ACC112 (cell line): Measurements from ENCODE around the gene SFRP2.

Source experiments
- H2AFZ ChIP-seq: fragments of 200-600 bp; sonication (generic); one replicate; pipeline ENCODE4 v1.6.0; 2017; ENCODE audit warnings: antibody characterized with exemption, low read length; ENCODE audit not compliant: unreplicated experiment
- H3K27ac ChIP-seq: fragments of 200-600 bp; sonication (generic); 2 replicates; pipeline ENCODE4 v1.5.1; 2014; ENCODE audit warnings: low read depth, mild to moderate bottlenecking, antibody characterized with exemption, low read length, moderate library complexity
- H3K27me3 ChIP-seq: fragments of 200-600 bp; sonication (generic); 2 replicates; pipeline ENCODE4 v1.6.1; 2014; ENCODE audit warnings: mild to moderate bottlenecking, antibody characterized with exemption, low read length, moderate library complexity, mixed read lengths; ENCODE audit not compliant: insufficient read depth
- H3K36me3 ChIP-seq: fragments of 200-600 bp; sonication (generic); 2 replicates; pipeline ENCODE4 v1.6.1; 2016; ENCODE audit warnings: mild to moderate bottlenecking, antibody characterized with exemption, low read length, moderate library complexity, mixed read lengths; ENCODE audit not compliant: insufficient read depth
- H3K4me1 ChIP-seq: fragments of 200-600 bp; sonication (generic); one replicate; pipeline ENCODE4 v1.6.1; 2016; ENCODE audit warnings: low read length, mixed read lengths; ENCODE audit not compliant: insufficient read depth, unreplicated experiment, control insufficient read depth
- H3K4me3 ChIP-seq: fragments of 200-600 bp; sonication (generic); 2 replicates; pipeline ENCODE4 v1.5.1; 2014; ENCODE audit warnings: mild to moderate bottlenecking, low read depth, low read length
- H3K79me2 ChIP-seq: fragments of 200-600 bp; sonication (generic); one replicate; pipeline ENCODE4 v1.6.0; 2016; ENCODE audit warnings: low read length; ENCODE audit not compliant: control insufficient read depth, unreplicated experiment, insufficient read depth

SFRP2 gene

DNA sequence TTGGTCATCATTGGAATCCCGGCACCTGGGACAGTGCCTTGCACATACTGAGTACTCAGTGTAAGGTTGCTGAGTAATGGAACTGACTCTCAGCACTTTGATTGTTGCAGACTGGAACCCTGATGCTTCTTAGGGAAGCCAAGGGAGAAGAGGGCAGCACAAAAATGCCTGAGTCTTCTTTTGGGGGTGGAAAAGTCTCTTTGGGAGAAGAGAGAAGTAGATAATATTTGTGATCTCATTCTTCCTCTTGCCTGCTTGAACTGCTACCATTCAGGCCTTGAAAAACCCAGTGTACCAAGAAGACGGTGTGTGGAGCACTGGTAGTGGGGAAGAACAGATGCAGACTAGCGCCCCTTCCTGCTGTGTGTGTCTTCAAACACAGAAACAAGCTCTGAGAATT lies 12.3 kb downstream of the SFRP2 start:
- Histone ChIP-seq H3K4me3 (no peak overlapping the region), H3K4me1 (peaks cover 5% of the 10 kb centered on the region), H3K27ac (no peak overlapping the region), H3K79me2 (no peaks in the 10 kb centered on the region), H3K27me3 (no peaks in the 10 kb centered on the region; the same call in 1 of the 2 replicates), H2AFZ (no peak overlapping the region), H3K36me3 (no peaks in the 10 kb centered on the region)

DNA sequence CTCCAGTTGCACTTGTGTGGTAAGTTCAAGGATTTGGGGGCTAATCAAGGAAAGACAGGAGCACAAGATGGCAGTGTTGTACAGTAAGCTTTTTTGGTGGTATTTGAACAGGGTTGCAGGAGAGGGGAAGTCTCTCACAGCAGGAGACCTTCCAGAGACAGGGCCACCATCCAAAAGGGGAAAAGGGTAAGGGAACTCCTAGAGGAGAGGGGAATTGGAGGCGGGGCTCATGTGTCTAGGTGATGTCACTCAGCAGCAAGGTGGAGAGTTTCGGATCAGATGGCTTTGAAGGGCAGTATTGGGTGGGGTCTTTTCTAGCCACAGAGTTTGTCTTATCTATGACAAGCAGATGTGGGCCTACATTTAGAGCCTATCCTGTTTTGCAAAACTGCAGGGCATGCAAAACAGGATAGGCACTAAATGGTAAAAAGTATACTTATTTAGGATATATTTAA lies 15.6 kb downstream of the SFRP2 start:
- Histone ChIP-seq H3K27me3 (no peaks in the 10 kb centered on the region; the same call in 1 of the 2 replicates), H3K4me3 (no peak overlapping the region), H3K27ac (no peak overlapping the region), H2AFZ (no peak overlapping the region), H3K36me3 (no peaks in the 10 kb centered on the region), H3K4me1 (peaks cover 2% of the 10 kb centered on the region), H3K79me2 (no peaks in the 10 kb centered on the region)

DNA sequence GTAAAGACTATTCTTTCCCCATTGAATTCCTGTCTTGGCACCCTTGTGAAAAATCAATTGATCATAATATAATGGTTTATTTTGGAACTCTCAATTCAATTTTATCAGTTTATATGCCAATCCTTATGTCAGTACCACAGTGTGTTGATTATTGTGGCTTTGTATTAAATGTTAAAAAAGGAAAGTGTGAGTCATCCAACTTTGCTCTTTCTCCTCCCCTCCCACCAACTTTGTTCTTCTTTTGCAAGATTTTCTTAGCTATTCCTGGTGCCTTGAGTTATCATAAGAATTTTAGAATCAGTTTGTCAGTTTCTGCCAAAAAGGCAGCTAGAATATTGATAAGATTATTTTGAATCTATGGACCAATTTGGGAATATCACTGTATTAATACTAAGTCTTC lies 17.8 kb downstream of the SFRP2 start:
- H3K27me3 ChIP-seq, result no peaks in the 10 kb centered on the region; the same call in 1 of the 2 replicates
- no peak overlapping the region for H2AFZ ChIP-seq
- H3K27ac ChIP-seq, result no peak overlapping the region
- no peaks in the 10 kb centered on the region for H3K36me3 ChIP-seq
- no peak overlapping the region for H3K4me3 ChIP-seq
- no peaks in the 10 kb centered on the region for H3K79me2 ChIP-seq
- H3K4me1 ChIP-seq, result no peaks in the 10 kb centered on the region

DNA sequence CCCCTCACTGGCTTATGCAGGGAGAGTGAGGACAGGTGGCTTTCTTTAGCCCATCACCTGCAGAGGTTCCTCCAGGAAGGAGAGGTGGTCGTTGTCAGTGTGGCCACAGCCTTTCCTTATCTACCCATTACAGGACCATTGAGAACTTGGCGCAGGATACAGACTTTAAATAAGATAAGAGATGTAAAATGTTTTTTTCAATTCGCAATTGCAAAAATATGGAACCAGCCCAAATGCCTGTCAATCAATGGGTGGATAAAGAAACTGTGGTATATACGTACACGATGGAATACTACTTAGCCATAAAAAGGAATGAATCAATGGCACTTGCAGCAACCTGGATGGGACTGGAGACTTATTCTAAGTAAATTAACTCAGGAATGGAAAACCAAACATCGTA lies 22.1 kb downstream of the SFRP2 start:
- no peak overlapping the region for H3K27ac ChIP-seq
- no peaks in the 10 kb centered on the region for H3K36me3 ChIP-seq

DNA sequence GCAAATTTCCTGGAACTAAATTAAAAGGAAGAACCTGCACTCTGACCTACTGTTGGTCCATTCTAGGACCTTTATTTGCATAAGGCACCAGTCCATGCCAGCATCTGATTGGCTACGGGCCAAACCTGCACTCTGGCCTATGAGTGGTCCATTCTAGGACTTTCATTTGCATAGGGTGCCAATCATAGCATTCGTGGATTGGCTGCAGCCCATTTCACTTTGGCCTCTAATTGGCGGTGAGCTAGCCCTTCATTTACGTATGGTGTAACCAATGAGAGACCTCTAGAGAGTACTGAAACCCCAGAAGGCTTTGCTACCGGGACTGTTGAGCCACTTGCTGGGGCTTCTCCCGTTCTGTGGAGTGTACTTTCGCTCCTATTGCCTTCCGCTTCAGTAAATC lies 23.0 kb downstream of the SFRP2 start:
- Histone ChIP-seq H3K27me3 (peaks cover 7% of the 10 kb centered on the region; the same call in 1 of the 2 replicates), H3K27ac (no peak overlapping the region), H3K36me3 (no peaks in the 10 kb centered on the region), H3K4me1 (no peaks in the 10 kb centered on the region), H3K79me2 (no peaks in the 10 kb centered on the region), H3K4me3 (no peak overlapping the region), H2AFZ (no peak overlapping the region)

More for the DNA sequence above, 22.1 kb downstream of the SFRP2 start:
- H3K79me2 ChIP-seq, result no peaks in the 10 kb centered on the region
- H3K4me3 ChIP-seq, result no peak overlapping the region
- H2AFZ ChIP-seq, result no peak overlapping the region
- no peaks in the 10 kb centered on the region for H3K4me1 ChIP-seq
- H3K27me3 ChIP-seq, result no peaks in the 10 kb centered on the region

DNA sequence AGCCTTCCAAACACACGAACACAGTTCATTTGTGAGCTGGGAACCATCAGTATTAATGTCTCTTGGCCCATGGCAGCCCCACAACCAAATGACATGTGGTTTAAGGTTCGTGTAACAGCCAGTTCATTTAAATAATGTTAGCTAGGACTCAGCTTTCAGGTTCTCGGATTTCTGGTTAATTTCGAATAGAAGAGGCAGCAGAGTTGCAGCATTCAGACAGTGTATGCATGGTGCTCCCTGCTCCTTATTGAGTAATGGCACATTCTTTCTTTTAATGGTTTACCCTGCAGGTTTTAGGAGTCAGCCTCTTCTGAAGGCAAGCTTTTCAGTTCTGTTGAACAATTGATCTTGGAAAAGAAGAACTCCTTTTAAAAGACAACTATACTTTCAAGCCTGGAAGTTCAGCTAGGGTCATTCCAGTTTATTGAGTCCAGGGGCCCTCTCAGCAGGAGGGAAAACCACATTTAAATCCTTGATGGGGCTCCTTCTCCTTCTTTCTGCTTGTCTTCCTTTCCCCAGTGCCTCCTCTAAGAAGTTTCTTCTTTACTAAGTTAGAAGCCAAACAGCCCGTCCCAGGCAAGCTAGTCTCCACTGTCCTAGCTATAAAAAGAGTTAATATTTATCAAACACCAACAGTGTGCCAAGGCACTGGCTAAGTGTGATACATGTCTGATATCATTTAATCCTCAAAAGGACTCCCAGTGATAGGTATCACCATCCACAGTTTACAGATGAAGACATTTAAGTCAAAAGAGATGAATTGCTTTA lies 24.1 kb downstream of the SFRP2 start:
- Histone ChIP-seq H3K79me2 (no peaks in the 10 kb centered on the region), H3K27me3 (peaks cover 10% of the 10 kb centered on the region; the same call in 1 of the 2 replicates), H3K4me3 (no peak overlapping the region), H3K4me1 (no peaks in the 10 kb centered on the region), H3K27ac (no peak overlapping the region), H3K36me3 (no peaks in the 10 kb centered on the region), H2AFZ (no peak overlapping the region)

DNA sequence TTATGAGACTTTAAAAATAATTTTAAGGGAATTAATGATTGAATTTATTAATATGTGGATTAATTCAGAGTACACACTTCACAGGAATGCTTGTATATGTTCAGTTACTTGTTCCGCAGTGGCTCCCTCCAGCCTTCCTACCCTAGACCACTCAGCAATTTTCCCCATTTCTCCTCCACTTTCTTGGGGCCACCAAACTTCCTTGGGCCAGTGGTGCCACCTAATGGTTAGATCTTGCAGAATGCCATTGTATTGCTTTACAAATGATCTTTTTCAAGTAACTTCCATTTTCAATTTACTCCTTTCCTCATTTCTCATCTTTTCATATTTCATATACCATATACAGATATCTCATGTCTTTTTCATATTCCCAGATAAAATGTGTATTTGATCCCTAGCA lies 25.5 kb downstream of the SFRP2 start:
- Histone ChIP-seq H3K79me2 (no peaks in the 10 kb centered on the region), H2AFZ (no peak overlapping the region), H3K4me3 (no peak overlapping the region), H3K27me3 (peaks cover 23% of the 10 kb centered on the region), H3K36me3 (no peaks in the 10 kb centered on the region), H3K4me1 (no peaks in the 10 kb centered on the region), H3K27ac (no peak overlapping the region)

DNA sequence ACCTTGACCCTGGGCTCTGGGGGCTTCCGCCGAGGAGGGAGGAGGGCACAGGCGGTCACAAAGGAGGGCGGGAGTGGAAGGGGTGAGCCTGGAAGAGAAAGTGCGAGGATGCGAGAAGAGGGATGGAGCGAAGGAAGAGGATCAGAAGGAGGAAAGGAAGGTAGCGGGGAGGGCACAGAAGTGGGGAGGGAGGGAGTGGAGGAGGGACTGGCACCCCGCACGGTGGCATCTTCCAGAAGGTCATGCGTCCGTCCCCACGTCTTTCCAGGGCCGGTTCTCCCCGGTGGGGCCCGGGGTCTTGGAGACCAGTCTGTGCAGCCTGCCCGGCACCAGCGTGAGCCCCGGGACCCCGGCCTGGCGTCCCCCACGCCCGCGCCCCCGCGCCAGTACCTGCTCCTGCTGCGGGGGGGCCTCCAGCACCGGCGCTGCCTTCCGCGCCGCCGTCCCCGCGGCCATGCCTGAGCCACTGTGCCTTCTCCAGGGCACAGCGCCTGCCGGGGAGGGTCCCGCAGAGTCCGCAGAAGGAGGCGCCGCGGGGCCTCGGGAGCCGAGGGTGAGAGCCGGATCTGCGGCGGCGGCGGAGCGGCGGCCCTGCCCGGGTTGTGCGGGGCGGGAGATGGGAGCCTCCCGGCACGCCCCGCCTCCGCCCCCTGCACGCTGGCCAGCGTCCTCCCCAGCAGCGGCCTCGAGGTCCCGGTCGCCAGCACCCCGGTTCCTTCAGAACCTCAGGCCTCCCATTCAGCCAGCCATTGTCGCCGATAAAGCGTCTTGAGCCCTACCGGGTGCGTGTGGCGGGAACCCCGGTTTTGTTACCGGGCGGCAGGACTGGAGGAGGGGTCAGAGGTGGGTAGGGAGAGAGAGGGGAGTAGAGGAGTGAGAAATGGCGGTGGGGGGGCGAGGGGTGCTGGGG lies 29.2 kb downstream of the SFRP2 start, which contains the start of gene RNF175:
Gene RNF175, minus strand, starts transcription at position 618 of the 910 bp plus-strand sequence. Its CDS starts 162 bp downstream, at position 456.
- Histone ChIP-seq H3K79me2 (no peaks in the 10 kb centered on the region), H3K27me3 (peaks cover 27% of the 10 kb centered on the region), H2AFZ (peak within 1 kb of the TSS; percentile 86), H3K27ac (no peak within 1 kb of the TSS), H3K4me3 (peak within 1 kb of the TSS; percentile 78), H3K36me3 (no peaks in the 10 kb centered on the region), H3K4me1 (no peaks in the 10 kb centered on the region)

DNA sequence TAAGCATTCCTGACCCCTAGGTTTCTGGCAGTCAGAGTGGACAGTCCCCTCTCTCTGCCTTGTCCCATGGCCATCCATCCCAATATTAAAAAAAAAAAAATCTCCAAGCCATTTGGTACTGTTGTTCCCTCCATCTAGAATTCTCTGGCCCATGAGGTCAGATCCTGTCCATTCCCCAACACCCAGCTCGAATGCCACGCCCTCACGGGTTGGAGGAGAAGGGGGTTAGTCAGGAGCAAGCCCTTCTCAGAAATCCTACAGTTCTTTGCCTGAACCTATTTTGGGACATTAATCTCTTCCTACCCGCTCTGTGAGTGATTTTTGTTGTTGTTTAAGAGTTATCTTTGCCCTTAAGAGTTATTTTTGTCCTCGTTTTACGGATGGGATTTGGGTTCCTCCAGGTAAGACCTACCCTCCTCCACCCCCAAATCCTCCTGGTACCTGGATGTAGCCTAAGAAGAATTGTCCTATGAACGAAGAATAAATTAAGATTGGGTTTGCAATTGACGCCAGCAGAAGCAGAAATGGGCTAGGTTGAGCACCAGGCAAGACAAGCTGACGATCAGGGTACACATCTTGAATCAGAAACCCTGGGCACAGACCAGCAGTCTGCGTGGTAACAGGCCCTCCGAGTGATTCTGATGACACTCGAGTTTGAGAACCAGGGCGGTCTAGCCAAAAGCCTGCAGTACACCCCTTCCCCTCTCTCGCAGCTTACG lies 30.0 kb downstream of the SFRP2 start:
- Histone ChIP-seq H3K27me3 (peaks cover 27% of the 10 kb centered on the region), H3K79me2 (no peaks in the 10 kb centered on the region), H3K36me3 (no peaks in the 10 kb centered on the region), H3K27ac (no peak overlapping the region), H2AFZ (no peak overlapping the region), H3K4me1 (no peaks in the 10 kb centered on the region), H3K4me3 (peak overlapping the region; percentile 78)

DNA sequence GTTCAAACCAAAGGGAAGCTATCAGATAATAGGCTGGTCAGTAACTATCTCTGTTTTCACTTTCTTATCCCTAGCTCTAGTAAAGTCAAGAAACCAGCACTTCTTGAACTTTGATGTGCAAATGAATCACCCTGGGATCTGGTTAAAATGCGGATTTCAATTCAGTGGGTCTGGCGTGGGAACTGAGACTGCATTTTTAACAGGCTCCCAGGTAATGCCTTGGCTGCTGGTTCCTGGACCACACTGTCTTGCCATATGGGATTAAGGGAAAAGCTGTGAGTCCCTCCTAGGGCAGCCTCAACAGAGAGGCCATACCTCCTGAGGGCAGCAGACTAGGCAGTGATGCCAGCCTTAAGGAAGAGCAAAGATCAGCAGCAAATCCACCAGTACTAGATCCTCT lies 30.7 kb downstream of the SFRP2 start:
- Histone ChIP-seq H3K4me1 (no peaks in the 10 kb centered on the region), H3K27ac (no peak overlapping the region), H3K36me3 (no peaks in the 10 kb centered on the region), H2AFZ (no peak overlapping the region), H3K4me3 (no peak overlapping the region), H3K79me2 (no peaks in the 10 kb centered on the region), H3K27me3 (peaks cover 27% of the 10 kb centered on the region)
